Measurements from ENCODE around the gene RHOA.

RHOA gene

GRCh38 chr3:49371946-49372345, 39.8 kb downstream of the RHOA start (continued):
- no peak for TF ChIP-seq ZNF26 (tag by site-specific recombination; IDR thresholded peaks at IDR 0.05)
- no peak for TF ChIP-seq ZNF184 (tag by site-specific recombination; IDR thresholded peaks at IDR 0.05)
- TF ChIP-seq KLF9 (tag by site-specific recombination; IDR thresholded peaks at IDR 0.05; ENCODE audit: low read depth) = no peak
- TF ChIP-seq BCL11A (tag by site-specific recombination; IDR thresholded peaks at IDR 0.05; ENCODE audit: low read depth) = no peak
- no peak for TF ChIP-seq ZNF610 (tag by site-specific recombination; IDR thresholded peaks at IDR 0.05; ENCODE audit: borderline replicate concordance)
- TF ChIP-seq KLF1 (tag by site-specific recombination; IDR thresholded peaks at IDR 0.05) = no peak
- TF ChIP-seq ZFP37 (tag by site-specific recombination; IDR thresholded peaks at IDR 0.05) = no peak
- TF ChIP-seq, protein P1, sequence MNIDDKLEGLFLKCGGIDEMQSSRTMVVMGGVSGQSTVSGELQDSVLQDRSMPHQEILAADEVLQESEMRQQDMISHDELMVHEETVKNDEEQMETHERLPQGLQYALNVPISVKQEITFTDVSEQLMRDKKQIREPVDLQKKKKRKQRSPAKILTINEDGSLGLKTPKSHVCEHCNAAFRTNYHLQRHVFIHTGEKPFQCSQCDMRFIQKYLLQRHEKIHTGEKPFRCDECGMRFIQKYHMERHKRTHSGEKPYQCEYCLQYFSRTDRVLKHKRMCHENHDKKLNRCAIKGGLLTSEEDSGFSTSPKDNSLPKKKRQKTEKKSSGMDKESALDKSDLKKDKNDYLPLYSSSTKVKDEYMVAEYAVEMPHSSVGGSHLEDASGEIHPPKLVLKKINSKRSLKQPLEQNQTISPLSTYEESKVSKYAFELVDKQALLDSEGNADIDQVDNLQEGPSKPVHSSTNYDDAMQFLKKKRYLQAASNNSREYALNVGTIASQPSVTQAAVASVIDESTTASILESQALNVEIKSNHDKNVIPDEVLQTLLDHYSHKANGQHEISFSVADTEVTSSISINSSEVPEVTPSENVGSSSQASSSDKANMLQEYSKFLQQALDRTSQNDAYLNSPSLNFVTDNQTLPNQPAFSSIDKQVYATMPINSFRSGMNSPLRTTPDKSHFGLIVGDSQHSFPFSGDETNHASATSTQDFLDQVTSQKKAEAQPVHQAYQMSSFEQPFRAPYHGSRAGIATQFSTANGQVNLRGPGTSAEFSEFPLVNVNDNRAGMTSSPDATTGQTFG (tag by site-specific recombination; IDR thresholded peaks at IDR 0.05; ENCODE audit: borderline replicate concordance) = no peak
- TF ChIP-seq ZNF157 (tag by site-specific recombination; IDR thresholded peaks at IDR 0.05) = no peak
- TF ChIP-seq ZBTB44 (tag by site-specific recombination; IDR thresholded peaks at IDR 0.05) = no peak
- no peak for TF ChIP-seq ZNF202 (tag by site-specific recombination; IDR thresholded peaks at IDR 0.05; ENCODE audit: borderline replicate concordance)
- TF ChIP-seq ZNF138 (tag by site-specific recombination; IDR thresholded peaks at IDR 0.05; ENCODE audit: borderline replicate concordance) = no peak

GRCh38 chr3:49370585-49371290, 41.0 kb downstream of the RHOA start:
- POLR2A ChIA-PET = interaction anchor here (0.8 to 1.3 kb wide), 2 partner anchors 41 kb away, joined by 3 to 4 read pairs; partner anchors contain the start of genes RHOA and TCTA
- Histone ChIP-seq H3K9me3 (ENCODE audit: control insufficient read depth, insufficient read depth, low read depth, low read length) (no peaks in the 10 kb centered on the region), H3K36me3 (ENCODE audit: control insufficient read depth in 2 of 2, insufficient read depth in 1 of 2, low read length in 2 of 2) (peaks cover 20 to 82% of the 10 kb centered on the region in 2 experiments; a peak in 2 of 3 replicates), H3K4me1 (ENCODE audit: control insufficient read depth, insufficient read depth, low read length) (no peaks in the 10 kb centered on the region), H3K4me3 (ENCODE audit: low read depth, low read length) (no peak overlapping the region), H3K27ac (ENCODE audit: extremely low read depth, low read depth, low read length) (no peak overlapping the region)
- CTCF ChIA-PET = interaction anchor here (1.0 to 1.8 kb wide), 2 partner anchors 31 to 79 kb away, joined by 4 to 6 read pairs; partner anchors contain the start of gene USP4
- TF ChIP-seq, protein P2, sequence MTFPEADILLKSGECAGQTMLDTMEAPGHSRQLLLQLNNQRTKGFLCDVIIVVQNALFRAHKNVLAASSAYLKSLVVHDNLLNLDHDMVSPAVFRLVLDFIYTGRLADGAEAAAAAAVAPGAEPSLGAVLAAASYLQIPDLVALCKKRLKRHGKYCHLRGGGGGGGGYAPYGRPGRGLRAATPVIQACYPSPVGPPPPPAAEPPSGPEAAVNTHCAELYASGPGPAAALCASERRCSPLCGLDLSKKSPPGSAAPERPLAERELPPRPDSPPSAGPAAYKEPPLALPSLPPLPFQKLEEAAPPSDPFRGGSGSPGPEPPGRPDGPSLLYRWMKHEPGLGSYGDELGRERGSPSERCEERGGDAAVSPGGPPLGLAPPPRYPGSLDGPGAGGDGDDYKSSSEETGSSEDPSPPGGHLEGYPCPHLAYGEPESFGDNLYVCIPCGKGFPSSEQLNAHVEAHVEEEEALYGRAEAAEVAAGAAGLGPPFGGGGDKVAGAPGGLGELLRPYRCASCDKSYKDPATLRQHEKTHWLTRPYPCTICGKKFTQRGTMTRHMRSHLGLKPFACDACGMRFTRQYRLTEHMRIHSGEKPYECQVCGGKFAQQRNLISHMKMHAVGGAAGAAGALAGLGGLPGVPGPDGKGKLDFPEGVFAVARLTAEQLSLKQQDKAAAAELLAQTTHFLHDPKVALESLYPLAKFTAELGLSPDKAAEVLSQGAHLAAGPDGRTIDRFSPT (tag by site-specific recombination; IDR thresholded peaks at IDR 0.05) = no peak
- TF ChIP-seq YY1 (tag by site-specific recombination; IDR thresholded peaks at IDR 0.05) (no peak), ZNF747 (tag by site-specific recombination; IDR thresholded peaks at IDR 0.05) (no peak), ZNF37A (tag by site-specific recombination; IDR thresholded peaks at IDR 0.05) (no peak)
- TF ChIP-seq, protein P3, sequence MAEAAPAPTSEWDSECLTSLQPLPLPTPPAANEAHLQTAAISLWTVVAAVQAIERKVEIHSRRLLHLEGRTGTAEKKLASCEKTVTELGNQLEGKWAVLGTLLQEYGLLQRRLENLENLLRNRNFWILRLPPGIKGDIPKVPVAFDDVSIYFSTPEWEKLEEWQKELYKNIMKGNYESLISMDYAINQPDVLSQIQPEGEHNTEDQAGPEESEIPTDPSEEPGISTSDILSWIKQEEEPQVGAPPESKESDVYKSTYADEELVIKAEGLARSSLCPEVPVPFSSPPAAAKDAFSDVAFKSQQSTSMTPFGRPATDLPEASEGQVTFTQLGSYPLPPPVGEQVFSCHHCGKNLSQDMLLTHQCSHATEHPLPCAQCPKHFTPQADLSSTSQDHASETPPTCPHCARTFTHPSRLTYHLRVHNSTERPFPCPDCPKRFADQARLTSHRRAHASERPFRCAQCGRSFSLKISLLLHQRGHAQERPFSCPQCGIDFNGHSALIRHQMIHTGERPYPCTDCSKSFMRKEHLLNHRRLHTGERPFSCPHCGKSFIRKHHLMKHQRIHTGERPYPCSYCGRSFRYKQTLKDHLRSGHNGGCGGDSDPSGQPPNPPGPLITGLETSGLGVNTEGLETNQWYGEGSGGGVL (tag by site-specific recombination; IDR thresholded peaks at IDR 0.05) = no peak

Data from HEK293 (cell line).